ENCODE results near the gene QRICH2. TPM values are rescaled to one million over a fixed set of nuclear protein-coding genes. Genes with fewer than 3 reads are reported as not detected.

The QRICH2 gene
- total and polyA plus RNA-seq, 4 donors, result 0.56 to 6.1 (median 0.67) TPM

GRCh38 chr17:76241691-76242255 lies 66.3 kb downstream of the QRICH2 start:
- DNase-seq (ENCODE audit: low spot score), result no peak

GRCh38 chr17:76241204-76241538 lies 66.9 kb downstream of the QRICH2 start:
- TF ChIP-seq MAX (IDR thresholded peaks at IDR 0.05) (no peak), HNF4A (conservative IDR thresholded peaks at IDR 0.05) (peak in 1 of 2 donors; percentile 21), JUND (IDR thresholded peaks at IDR 0.05) (no peak)
- Histone ChIP-seq H3K27me3 (ENCODE audit: control insufficient read depth in 4 of 4, insufficient read depth in 4 of 4, low read length in 3 of 4) (no peaks in the 10 kb centered on the region), H3K9me3 (ENCODE audit: control insufficient read depth in 4 of 4, low read length in 3 of 4) (no peaks in the 10 kb centered on the region), H3K9ac (ENCODE audit: low read depth in 1 of 2, low read length in 2 of 2) (peak overlapping the region; percentile 19 to 44), H3K4me1 (ENCODE audit: control insufficient read depth in 4 of 4, insufficient read depth in 4 of 4, low read length in 3 of 4) (peaks cover 6 to 12% (median 7%) of the 10 kb centered on the region in 4 donors), H3K4me3 (ENCODE audit: low read depth in 1 of 3, low read length in 3 of 3) (peak overlapping the region in 2 of 3 donors; percentile 65 to 66), H3K36me3 (ENCODE audit: control insufficient read depth in 4 of 4, insufficient read depth in 3 of 4, low read depth in 1 of 4, low read length in 3 of 4) (no peaks in the 10 kb centered on the region), H3K27ac (ENCODE audit: low read depth in 1 of 2, low read length in 2 of 2) (no peak overlapping the region)
- WGBS, result 10% methylated on average over 12 of the region's 12 CpGs
- DNase-seq (ENCODE audit: low spot score), result no peak

More at GRCh38 chr17:76241691-76242255, 66.3 kb downstream of the QRICH2 start:
- no peak overlapping the region for H3K4me3 ChIP-seq (ENCODE audit: low read depth in 1 of 3, low read length in 3 of 3)
- no peak for TF ChIP-seq TAF1 (conservative IDR thresholded peaks at IDR 0.05)
- no peak for TF ChIP-seq ZBTB33 (IDR thresholded peaks at IDR 0.05)
- no peaks in the 10 kb centered on the region for H3K36me3 ChIP-seq (ENCODE audit: control insufficient read depth in 4 of 4, insufficient read depth in 3 of 4, low read depth in 1 of 4, low read length in 3 of 4)
- peaks cover 6 to 17% (median 12%) of the 10 kb centered on the region in 4 donors for H3K4me1 ChIP-seq (ENCODE audit: control insufficient read depth in 4 of 4, insufficient read depth in 4 of 4, low read length in 3 of 4)
- H3K9ac ChIP-seq (ENCODE audit: low read depth in 1 of 2, low read length in 2 of 2), result no peak overlapping the region
- H3K27ac ChIP-seq (ENCODE audit: low read depth in 1 of 2, low read length in 2 of 2), result no peak overlapping the region
- H3K9me3 ChIP-seq (ENCODE audit: control insufficient read depth in 4 of 4, low read length in 3 of 4), result no peaks in the 10 kb centered on the region
- WGBS, result 95% methylated on average over 15 of the region's 15 CpGs
- H3K27me3 ChIP-seq (ENCODE audit: control insufficient read depth in 4 of 4, insufficient read depth in 4 of 4, low read length in 3 of 4), result no peaks in the 10 kb centered on the region

- no peak for TF ChIP-seq FOXA1 (IDR thresholded peaks at IDR 0.05)
- TF ChIP-seq RAD21 (IDR thresholded peaks at IDR 0.05), result no peak
- no peak for TF ChIP-seq RXRA (IDR thresholded peaks at IDR 0.05)
- TF ChIP-seq SP1 (IDR thresholded peaks at IDR 0.05), result no peak
- DNase-seq (ENCODE audit: low spot score), result peak; percentile 49
- Histone ChIP-seq H3K4me3 (ENCODE audit: low read depth in 1 of 3, low read length in 3 of 3) (peak within 1 kb of the TSS in 2 of 3 donors; percentile 65 to 66), H3K36me3 (ENCODE audit: control insufficient read depth in 4 of 4, insufficient read depth in 3 of 4, low read depth in 1 of 4, low read length in 3 of 4) (no peaks in the 10 kb centered on the region), H3K9ac (ENCODE audit: low read depth in 1 of 2, low read length in 2 of 2) (peak within 1 kb of the TSS; percentile 19 to 44), H3K27me3 (ENCODE audit: control insufficient read depth in 4 of 4, insufficient read depth in 4 of 4, low read length in 3 of 4) (no peaks in the 10 kb centered on the region), H3K9me3 (ENCODE audit: control insufficient read depth in 4 of 4, low read length in 3 of 4) (no peaks in the 10 kb centered on the region), H3K27ac (ENCODE audit: low read depth in 1 of 2, low read length in 2 of 2) (no peak within 1 kb of the TSS), H3K4me1 (ENCODE audit: control insufficient read depth in 4 of 4, insufficient read depth in 4 of 4, low read length in 3 of 4) (peaks cover 6 to 12% (median 7%) of the 10 kb centered on the region in 4 donors)
- WGBS, result 1% methylated on average over 102 of the region's 102 CpGs
Measured at GRCh38 chr17:76240461-76241203, 67.4 kb downstream of the QRICH2 start, which contains the start of gene RNF157. Gene RNF157 (minus strand): TSS chr17:76240493. CDS start chr17:76240240, 253 bp downstream.

Measured in liver (tissue), 9 donors.